SIG-M5 (cell line): ENCODE measurements around the gene SLC24A4.

Source experiments
- DNase-seq: peaks from one replicate; lab custom pipeline; 2025; lab: John Stamatoyannopoulos, UW

Gene SLC24A4

DNA sequence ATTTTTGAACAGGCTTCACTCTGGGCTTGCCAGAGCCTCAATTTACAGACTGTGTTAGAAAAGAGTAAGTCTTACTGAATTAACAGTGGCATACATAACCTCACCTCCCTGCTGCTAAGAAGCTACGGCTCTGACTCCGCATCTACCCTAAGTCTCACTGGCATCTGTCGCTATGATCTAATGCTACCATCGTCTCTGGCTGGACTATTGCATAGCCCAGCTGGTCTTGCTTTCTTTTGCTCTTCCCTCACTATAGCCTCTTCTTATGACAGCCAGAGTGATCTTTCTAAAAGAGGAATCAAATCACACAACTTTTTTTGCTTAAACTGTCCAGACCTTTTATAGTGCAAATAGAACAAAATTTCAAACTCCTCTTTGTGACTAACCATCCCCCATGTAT is 81.1 kb downstream of the SLC24A4 start:
- DNase-seq: no peak

DNA sequence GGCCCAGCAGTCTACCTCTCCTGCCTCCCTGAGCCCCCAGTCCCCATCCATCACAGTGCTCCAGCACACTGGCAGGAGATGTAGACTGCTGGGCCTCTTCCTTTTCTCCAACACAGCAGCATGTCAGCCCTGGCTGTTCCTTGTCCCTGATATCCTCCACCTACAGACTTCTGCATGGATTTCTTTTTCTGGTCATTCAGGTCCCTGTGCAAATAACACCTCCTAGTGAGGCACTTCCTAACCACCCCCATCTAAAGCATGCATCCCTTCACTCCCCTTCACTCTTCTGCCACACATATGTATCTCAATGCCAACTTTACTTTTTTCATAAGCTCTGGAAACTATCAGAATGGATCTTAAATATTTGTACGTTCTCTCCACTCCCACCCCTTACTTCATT is 81.5 kb downstream of the SLC24A4 start:
- DNase-seq: no peak

DNA sequence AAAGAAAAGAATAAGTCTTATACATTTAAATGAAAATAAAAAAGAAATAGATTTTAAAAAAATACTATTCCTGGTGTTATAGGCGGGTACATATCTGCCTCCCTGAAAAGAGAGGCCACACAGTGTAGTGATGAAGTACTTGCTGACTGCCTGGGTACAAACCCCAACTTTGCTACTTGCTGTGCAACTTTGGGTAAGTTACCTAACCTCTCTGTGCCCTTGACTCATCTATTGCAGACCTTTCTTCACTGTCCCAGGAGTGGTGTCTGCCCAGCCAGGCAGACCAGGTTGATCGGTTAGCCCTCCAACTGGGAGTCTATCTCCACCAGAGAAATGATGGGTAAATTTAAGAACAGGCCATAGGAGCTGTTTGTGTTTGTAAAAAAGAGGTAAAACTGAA is 82.0 kb downstream of the SLC24A4 start:
- DNase-seq: no peak

DNA sequence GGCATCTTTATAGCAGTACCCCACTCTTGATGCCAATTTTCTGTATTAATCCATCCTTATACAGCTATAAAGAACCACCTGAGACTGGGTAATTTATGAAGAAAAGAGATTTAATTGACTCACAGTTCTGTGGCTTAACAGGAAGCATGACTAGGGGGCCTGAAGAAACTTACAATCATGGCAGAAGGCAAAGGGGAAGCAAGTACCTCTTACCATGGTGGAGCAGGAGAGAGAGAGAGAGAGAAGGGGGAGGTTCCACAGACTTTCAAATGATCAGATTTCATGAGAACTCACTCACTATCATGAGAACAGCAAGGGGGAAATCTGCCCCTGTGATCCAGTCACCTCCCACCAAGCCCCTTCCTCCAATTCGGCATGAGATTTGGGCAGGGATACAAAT is 84.4 kb downstream of the SLC24A4 start:
- DNase-seq: no peak

DNA sequence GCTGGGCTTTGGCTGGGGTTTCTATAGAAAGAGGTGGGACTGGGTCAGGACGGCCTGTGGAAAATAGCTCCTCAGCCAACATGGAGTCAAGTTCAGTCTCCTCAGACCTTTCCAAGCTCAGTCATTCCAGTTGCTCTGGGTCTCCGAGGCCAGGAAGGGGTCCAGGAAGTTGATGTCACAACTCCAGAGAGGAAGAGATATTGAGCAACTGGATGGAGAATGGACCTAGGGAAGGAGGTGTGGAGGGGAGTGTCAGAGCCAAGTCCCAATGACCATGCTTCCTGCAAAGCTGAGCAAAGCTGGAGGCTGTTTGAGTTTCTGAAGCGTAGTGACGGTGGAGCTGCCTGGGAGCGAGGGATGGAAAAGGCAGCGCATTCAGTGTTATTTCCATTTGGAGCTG is 86.1 kb downstream of the SLC24A4 start:
- DNase-seq: no peak

DNA sequence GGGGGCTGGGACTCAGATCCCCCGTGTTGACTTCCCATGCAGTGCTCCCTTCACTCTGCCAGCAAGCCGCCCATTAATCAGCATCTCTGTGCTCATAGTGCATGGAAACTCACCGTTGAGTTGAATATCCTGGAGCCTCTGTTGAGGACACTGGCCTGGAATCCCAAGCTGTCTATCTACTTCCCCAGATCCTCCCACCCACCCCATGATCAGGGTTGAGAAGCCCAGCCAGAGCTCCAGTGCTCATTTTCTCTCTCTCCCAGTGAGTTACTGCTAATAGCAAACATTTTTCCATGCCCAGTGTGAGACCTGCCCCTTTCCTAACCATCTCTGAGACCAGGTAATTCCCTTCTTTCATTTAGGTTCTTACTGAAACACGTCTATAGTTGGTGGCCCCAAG is 88.2 kb downstream of the SLC24A4 start:
- DNase-seq: no peak

DNA sequence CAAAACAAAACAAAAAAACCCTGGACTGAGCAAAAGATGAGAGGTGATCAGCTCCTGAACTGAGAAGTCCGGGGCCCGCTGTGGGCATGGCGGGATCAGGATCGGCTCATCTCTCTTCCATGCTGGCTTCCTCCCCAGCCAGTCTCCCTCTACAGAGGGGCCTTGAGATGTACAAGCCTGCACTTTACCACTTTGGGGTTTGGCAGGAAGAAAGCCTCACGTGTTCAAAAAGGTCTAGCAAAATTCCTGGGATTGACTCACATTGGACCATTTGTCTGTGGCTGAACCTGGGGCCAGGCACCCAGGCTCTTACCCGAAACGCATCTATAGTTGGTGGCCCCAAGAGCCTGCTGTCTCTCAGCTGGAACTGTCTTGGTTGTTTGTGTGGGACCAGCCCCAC is 89.0 kb downstream of the SLC24A4 start:
- no peak for DNase-seq

DNA sequence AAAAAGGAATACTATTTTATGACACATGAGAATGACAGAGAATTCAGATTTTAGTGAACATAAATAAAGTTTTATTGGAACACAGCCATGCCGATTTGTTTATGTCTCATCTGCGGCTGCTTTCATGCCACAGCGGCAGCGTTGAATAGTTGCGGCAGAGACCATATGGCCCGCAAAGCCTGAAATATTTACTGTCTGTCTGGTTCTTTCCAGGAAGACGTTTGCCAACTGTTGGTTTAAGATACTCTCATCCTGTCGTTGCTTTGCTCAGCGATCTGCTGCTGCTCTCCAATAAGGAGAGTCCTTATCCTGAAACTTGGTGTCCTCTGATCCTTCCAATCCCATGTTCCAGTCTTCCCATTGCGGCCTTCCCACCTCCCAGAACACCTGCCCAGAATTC is 89.9 kb downstream of the SLC24A4 start:
- no peak for DNase-seq

DNA sequence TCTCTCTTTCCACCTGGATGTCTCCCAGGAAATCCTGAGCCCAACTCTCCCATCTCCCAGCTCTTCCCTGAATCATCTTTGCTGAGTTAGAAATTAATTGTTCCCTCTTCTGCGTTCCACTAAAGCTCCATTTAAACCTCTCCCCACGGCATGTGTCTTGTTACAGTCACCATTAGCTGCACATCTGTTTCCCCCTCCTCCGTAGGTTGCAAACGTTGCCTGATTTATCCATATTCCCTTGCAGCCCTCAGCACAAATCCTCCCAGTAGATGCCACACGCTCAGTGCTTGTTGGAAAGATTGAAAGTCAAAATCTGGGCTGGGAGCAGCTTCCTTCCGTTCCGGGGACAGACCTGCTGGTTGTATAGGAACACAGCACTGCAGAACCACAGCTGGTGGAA is 90.4 kb downstream of the SLC24A4 start:
- DNase-seq: no peak

DNA sequence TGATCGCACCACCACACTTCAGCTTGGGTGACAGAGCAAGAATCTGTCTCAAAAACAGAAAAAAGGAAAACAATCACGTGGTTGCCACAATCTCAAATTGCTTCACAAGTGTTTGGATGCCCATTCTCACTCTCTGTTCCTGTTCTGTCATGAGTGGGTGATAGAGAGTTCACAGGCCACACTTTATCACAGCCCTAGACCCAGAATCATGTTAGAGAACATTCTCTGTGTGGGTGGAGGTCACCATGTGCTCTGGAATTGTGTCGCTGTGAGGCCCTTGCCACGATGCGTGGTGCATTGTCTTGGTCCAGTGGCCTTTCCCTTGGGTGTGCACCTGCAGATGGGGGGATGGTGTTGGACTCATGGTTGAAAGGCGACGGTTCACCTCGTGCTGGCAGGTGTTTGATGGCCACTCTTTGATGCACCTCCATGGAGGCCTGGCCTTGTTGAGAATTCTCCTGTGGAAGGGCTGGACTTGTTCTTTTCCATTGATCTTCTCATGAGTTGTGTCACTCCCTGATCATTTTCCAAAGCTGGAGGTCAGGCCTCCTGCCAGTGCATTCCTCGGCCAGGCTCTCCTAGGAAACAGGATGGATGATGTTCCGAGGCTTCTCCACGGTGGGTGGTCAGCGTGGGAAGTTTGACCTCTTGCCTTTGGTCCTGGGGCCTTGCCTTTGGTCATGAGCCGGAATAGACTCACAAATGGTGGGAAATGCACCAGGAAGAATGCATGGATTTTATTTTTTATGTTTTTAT is 91.9 kb downstream of the SLC24A4 start:
- no peak for DNase-seq

DNA sequence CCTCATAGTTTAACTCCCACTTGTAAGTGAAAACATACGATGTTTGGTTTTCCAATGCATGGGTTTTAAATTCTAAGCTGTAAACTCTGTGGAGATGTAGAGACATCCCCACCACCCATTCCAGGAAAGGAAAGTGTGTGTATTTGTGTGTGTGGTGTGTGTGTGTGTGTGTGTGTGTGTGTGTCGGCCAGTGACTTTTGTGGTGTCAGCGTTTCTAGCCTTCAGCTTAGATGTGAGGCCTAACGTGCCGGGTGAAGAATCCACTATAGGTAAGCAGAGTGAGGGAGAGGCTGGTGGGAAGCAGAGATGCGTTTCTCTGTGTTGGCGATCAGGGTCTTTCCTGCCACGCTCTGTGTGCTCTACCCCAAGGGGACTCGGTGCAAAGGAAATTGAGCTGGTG is 93.0 kb downstream of the SLC24A4 start:
- no peak for DNase-seq

DNA sequence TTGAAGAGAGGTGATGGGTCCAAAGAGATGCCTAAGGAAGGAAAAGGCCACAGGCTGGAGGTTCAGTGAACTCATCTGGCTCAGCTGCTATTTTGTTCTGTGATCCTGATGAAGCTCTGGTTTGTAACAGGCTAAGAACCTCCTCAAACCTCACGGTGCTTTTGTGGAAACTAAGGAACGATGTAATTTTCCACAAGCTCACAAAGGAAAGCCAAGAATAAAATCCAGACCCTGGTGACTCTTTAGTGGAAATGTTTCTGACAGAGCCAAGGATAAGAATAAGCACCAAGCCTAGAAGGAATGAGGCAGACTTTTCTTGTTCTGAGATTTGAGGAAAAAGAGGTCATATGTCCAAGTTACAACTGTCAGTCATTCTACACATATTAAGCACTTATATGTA is 93.6 kb downstream of the SLC24A4 start:
- no peak for DNase-seq

DNA sequence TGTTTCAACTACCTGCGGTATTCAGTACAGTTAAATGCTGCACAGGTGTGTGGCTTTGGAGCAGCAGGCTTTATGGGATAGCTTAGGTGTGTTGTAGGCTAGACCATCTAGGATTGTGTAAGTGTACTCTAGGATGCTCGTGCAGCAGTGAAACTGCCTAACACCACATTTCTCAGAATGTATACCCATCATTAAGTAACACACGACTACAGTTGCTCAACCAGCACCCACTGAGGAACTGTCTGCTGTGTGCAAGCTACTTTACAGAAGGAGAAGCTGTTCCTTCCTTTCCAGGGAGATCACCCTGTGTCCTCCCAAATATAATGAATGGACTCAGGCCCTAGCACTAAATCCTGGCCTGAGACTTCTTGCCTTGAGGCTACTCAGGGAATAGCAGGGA is 94.8 kb downstream of the SLC24A4 start:
- DNase-seq: no peak

DNA sequence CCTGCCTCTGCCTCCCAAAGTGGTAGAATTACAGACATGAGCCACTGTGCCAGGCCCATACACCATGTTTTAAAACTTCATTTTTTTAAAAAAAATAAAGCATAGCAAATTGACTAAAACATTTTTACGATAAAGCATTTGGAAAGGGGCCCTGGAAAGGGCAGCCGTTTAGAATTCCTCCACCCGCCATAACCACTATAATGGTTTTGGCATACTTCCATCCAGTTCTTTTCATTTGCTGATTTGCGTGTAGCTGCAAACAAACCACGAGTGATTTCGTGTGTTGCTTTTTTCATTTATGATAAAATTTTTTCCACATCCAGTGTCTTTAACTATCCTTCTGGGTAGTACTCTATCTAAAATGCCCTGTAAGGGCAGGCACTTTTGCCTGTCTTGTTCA is 98.8 kb downstream of the SLC24A4 start:
- no peak for DNase-seq

DNA sequence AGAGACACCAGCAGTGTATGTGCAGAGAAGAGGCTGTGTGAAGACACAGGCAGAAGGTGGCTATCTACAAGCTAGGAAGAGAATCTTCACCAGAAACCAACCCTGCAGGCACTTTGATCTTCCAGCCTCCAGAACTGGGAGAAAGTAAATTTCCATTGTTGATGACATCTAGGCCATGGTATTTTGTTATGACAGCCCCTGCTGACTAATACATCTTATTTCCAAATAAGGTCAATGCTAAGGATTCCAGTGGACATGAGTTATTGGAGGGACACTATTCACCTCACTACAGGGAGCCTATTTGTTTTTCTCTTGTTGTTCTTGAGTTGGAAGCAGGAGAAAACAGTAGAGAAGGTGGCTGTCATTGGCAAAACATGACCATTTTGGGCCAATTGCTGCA is 102.1 kb downstream of the SLC24A4 start:
- no peak for DNase-seq

DNA sequence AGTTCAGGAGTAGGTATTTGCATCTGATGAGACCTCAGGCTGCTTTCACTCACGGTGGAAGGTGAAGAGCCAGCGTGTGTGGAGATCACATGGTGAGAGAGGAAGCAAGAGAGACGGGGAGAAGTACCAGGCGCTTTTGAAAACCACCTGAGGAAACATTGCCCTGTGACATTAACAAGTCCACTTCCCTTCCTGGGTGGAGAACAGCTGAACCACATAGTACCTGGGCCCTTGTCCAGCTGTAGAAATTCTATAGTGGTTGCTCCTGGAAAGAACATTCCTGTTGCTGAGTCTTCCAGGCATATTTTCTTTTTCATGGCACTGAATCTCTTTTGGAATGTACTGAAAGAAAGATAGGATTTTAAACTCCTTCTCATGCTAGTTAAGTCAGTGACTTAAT is 103.3 kb downstream of the SLC24A4 start:
- DNase-seq: no peak

DNA sequence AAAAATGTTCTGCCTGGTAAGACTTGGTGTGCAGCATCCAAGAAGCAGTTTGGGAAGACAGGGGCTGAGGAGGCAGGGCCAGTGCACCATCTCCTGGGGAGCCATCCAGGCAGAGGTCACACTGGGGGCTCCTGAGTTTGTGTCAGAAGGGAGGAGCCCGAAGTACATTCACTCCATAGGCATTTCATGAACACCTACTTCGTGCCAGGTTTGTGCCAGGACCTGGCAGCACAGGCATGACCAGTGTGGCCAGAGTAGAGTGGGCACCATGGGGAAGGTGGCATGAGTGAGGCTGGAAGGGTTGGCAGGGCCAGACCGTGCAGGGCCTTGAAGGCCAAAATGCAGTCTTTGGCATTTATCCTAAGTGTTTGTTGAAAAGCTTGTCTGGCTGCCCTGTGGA is 104.1 kb downstream of the SLC24A4 start:
- no peak for DNase-seq

DNA sequence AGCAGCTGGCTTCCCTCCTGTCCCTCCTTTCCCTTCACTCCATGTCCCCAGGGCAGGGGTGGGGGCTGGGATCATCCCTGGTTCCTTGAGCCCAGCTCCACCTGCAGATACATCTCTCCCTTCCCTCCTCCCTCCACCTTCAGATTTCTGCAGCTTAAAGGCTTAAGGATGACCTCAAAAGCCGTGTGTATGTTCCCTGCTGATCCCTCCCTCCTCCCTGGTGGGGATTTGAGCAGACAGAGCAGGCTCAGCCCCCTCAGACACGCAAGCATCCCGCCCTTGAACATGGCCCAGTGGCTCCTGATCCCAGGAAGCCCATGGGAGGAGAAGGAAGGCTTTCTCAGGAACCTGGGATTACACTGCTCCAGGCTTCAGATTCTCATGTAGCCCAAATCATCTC is 107.7 kb downstream of the SLC24A4 start:
- no peak for DNase-seq

DNA sequence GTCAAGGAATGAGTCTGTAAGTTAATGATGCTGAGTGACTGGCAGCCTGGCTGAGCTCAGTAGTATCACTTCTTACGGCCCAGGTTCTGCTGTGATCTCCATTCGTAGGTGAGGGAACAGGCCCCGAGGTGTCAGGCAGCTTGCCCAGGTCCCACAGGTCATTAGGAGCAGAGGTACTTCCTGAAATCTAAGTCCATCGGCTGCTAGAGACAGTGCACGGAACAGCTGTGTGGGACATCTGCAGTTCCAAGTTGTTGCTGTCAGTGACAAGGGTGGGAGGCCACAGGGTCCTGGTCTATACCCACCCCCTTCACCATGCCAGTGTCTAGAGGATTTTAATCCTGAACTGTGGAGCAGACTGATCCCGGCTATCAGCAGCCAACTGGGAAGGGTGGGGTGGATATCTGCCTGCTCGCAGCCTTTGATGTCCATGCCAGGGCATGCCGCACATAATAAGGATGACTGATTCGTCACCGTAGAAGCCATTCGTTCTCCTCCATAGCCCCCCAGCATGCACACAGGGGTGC is 108.3 kb downstream of the SLC24A4 start:
- DNase-seq: no peak

DNA sequence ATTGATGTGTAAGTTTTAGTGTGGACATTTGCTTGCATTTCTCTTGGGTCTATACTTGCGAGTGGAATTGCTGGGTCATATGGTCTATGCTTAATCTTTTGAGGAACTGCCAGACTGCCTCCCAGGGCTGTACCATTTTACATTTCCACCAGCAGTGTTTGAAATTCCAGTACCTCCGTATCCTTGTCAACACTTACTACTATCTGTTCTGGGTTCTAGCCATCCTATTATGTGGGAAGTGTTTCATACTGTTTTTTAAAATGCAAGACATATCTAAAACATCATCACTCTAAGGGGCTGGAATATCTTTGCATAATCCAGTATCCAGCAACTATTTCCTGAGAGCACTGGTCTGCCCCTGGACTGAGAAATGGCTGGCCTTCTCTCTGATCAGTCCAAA is 110.4 kb downstream of the SLC24A4 start:
- no peak for DNase-seq

DNA sequence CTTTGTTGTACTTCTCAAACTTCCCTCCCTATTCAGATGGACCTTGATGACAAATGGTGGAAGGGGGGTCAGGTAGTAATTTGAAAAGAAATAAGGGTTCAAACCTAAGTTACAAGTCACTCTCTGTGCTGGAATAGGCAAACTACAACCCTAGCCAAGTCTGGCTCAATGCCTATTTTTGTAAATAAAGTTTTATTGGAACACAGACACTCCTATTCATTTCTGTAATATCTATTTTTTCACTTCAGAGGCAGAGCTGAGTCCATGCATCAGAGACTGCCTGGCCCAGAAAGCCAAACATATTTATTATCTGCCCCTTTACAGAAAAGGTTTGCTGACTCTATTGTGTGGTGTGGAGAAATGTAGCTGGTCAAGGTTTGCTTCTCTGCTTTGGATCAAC is 112.2 kb downstream of the SLC24A4 start:
- DNase-seq: no peak

DNA sequence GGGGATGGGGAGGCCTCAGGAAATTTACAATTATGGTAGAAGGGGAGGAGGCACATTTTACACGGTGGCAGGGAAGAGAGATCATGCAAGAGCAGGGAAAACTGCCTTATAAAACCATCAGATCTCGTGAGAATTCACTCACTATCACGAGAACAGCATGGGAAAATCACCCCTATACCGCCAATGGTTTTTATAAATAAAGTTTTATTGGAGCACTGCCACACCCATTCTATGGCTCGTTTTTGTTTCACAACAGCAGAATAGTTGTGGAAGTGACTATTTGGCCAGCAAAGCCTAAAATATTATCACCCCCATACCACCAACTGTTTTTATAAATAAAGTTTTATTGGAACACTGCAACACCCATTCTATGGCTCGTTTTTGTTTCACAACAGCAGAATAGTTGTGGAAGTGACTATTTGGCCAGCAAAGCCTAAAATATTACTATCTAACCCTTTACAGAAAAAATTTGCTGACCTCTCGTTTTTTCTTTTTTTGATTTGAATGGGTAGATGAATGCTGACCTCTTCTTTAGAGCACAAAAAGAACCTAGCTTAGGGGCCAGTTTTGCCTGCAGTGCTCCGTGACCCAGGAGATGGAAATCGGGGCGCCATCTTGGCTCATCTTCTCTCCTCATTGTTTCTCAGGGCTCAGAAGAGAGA is 113.3 kb downstream of the SLC24A4 start:
- no peak for DNase-seq

DNA sequence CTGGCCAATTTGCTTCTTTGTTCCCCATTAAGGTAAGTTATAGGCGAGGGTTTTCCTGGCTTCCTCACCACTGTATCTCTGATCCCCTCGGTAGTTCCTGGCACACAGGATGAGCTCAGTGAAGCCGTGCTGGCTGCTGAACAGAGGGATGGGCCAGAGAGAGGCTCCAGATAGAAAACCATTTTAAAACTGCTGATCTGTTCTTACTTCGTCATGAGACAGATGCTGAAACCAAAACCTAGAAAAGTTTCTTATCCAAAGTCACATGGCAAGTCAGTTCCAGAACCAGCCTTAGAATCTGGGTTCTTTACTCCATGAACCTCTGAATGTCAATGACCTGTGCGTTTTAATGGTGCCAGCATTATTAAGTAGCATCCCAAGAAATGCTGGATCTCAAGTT is 114.3 kb downstream of the SLC24A4 start:
- no peak for DNase-seq
